LoVo (cell line): ENCODE measurements around the gene TMEM141.

Experiments used
- DNase-seq: peaks from one replicate; pipeline ENCODE4 v3.0.0-alpha.2; 2016; ENCODE audit warnings: low spot score

The TMEM141 gene

DNA sequence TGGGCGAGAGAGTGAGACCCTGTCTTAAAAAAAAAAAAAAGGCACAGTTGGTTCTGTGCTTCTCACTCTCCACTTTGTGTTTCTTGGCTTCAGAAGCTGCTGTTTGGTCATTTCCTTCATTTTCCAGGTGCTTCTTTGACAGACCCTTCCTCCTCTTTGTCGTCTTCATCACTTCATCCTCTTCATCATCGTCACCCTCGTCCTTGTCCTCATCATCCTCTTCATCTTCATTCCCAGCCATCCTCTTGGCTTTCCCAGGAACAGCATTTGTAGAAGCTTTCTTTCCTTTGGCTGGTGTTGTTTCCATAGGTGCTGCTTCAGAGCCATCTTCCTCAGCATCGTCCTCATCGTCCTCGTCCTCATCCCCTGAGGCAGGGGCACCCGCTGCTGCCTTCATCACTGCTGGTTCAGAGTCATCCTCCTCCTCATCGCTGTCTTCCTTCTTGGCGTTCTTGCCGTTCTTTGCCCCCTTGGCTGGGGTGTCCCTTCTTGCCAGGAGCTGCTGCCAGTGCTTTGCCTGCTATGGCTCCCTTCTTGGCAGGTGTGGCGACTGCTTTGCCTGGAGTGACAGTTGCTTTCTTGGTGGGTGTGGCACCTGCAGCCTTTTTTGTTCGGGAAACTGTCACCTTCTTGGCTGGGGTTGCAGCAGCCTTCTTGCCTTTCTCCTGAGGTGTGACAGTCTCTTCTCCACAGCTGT lies 23.7 kb downstream of the TMEM141 start:
- no peak for DNase-seq

DNA sequence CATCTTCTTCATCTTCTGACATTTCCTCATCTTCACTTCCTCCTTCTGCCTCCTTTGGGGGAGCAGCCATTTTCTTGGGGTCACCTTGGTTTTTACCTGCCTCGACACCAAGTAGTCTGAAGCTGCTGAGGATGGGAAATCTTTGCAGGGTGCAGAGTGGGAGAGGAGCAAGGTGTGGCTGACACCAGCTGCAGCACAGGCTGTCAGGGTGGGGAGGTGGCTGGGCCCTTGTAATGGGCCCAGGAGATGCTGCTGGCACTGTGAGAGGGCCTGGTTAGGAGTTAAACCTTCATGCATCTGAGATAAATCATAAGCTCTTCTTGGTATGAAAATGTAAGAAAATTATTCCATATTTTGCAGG lies 24.3 kb downstream of the TMEM141 start:
- DNase-seq, result no peak

DNA sequence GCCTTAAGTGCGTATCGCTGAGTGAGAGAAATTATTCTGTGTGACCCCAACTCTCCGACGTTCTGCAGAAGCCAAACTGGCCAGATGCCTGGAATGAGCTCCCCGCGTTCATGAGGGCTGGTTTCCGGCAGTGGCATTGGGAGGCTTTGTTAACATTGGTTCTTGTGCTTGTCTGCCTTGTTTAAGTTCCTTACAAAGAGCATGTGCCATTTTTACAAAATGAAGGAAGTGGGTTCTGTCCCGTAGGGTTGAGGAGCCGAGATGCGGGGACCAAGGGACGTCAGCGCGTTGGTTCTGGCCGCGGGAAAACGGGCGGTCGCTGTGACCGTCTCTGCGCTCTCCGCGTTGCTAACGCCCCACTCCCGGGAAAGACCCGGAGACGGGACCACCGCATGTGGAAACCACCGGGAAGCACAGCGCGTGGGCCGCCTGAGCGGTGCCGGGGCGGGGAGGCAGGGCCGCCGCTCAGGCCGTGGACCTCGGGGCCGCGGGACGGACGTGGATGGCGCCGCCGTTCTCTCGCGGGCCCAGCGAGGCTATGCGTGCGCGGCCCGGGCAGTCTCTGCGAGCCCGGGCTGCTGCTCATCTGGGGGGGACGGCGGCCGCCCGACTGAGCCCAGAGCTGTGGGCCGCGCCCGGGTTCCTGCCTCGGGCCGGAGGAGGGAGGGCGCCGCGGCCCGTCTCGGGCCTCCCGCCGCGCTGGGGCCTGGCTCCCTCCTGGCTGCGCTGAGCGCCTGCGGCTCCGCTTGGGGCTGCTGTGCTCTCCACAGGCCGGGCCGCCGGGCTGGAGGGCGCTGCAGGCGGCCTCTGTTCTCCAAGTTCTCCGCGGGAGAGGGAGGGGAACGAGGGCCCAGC lies 30.1 kb downstream of the TMEM141 start:
- DNase-seq, result no peak

DNA sequence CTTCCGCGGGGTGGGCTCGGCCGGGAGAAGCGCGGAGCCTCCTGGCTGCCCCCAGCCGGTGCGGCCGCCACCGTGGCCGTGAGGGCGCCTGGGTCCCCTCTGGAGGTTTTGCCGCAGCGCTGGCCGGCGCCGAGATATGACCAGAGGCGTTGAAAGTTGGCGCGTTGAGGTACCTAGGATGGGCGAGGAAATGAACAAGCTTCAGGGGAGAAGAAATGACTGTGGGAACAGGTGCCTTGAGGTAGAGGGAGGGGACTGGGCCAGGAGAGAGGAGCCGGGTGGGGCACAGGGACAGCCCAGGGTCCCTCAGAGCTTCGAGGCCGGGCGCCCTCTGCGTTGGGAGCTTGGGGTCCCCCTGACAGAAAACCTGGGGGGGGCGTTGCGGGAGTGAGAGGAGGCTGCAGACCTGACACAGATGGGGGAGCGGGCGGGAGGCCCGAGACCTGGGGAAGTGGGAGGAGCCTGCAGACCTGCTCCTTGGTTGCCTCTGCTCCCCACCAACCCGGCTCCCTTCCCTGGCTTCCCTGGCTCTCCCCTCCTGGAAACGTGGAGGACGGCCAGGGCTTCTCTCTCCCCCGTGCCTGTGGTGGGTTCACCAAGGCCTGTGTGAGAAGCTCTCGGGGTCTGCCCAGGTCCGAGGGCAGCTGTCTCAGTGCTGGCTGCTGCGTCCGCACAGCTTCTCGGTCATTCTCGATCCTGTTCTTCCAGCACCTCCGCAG lies 30.8 kb downstream of the TMEM141 start:
- no peak for DNase-seq

DNA sequence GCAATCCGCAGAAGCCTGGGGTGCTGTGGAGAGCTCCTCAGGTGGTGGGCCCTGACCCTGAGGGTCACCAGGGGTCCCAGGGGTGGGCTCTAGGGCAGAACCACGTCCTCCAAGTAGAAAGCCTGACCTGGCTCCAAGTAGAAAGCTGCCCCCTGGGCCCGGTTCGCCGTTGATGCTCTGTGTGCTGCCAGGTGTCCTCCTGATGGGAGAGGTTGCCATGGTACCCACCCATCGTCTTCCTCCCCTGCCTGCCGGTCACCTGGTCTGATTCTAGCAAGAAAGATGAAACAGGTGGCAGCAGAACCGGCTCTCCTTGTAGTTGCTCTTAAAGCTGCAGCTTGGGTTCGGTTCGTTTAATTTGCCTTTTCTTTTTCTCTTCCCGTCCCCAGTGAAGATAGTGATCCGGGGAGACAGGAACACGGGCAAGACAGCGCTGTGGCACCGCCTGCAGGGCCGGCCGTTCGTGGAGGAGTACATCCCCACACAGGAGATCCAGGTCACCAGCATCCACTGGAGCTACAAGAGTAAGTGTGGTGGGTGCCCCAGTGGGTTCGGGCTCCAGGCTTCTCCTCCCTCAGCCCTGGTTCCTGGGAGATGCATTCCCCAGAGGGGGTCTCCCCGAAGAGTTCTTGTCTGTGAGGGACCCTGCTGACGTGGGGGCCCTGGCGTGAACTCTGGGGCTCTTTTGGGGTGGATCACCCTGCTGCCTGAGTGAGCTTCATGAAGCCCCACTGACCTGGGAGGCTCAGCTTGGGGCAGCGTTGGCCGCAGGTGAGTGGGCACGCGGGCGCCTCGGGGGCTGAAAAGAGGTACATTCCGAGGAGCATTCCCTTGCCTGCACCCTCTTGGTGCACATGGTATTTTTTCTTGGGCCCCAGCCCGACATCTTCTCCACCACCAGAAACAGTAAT lies 32.2 kb downstream of the TMEM141 start:
- no peak for DNase-seq

DNA sequence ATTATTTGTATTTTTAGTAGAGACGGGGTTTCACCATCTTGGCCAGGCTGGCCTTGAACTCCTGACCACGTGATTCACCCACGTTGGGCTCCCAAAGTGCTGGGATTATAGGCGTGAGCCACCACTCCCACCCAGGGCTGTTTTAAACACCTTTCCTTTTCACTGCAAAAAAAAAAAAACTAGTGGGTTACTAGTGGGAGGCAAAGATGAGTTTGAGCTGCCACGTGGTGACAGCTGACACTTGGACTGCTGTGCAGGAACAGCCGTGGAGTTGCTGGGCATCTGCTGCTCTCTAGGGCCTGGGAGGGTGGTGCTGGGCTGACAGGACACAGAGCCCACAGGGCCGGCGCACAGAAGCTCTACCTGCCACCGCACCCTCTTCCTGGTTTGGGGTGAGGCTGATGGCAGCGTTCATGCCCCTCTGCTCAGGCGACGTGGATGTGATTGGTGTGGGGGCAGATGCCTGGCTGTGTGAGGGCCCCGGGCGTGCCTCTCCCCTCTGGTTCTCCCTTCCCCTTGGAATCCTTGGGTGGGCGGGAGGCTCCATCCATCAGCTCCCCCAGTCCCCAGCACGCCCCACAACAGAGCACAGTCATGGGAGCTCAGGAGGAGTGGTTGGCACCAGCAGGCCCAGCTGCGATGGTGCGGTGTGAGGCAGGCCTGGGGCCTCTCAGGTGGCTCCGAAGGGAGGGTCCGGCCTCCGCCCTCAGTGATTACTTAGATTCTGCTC lies 33.5 kb downstream of the TMEM141 start:
- DNase-seq, result no peak

DNA sequence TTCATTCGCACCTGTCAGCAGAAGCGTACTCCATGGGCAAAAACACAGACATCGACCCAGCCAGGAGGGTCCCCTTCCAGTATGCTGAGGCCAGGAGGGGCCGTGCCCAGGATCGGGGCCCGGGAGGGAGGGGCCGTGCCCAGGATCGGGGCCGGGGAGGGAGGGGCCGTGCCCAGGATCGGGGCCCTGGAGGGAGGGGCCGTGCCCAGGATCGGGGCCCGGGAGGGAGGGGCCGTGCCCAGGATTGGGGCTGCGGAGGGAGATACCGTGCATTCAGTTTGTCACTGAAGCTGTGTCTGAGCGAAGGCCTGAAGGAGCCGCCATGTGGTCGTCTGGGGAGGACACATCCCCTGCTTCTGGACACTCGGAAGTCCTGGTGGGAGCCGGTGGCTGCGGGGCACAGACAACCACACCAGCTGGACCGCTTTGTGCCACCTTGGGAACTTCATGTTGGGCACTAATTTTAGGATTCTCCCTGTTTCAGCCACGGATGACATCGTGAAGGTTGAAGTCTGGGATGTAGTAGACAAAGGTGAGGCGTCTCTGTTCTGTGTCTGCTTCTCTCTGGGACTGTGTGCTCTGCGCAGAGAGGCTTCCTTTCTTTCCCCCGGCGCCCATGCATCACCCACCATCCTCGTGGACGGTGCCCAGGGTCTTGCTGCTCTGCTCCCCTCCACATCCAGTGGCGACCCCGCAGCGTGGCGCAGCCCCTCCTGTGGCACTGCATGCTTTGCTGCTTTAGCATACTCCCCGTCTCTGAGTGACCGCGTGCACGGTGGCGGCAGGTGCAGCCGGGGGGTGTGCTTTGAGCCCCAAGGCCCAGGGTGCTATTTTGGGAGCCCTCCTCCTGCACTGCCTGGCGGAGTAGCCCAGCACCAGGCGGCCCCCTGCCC lies 34.4 kb downstream of the TMEM141 start:
- DNase-seq, result no peak

DNA sequence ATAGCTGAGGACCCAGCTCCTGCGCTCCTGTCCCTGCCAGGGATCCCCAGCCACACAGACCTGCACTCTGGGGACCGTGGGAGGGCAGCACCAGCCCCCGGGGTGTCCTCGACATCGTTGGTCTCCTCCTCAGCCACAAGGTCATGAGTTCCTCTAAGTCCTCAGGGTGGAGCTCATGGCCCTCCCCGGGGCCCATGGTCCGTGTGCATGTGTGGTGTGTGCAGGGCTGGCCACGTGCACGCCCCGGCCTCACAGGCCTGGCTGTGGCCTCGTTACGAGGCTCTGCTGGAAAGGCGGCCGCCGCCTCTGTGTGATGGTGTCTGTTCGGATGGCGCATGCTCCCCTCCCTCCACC lies 35.0 kb downstream of the TMEM141 start:
- no peak for DNase-seq

DNA sequence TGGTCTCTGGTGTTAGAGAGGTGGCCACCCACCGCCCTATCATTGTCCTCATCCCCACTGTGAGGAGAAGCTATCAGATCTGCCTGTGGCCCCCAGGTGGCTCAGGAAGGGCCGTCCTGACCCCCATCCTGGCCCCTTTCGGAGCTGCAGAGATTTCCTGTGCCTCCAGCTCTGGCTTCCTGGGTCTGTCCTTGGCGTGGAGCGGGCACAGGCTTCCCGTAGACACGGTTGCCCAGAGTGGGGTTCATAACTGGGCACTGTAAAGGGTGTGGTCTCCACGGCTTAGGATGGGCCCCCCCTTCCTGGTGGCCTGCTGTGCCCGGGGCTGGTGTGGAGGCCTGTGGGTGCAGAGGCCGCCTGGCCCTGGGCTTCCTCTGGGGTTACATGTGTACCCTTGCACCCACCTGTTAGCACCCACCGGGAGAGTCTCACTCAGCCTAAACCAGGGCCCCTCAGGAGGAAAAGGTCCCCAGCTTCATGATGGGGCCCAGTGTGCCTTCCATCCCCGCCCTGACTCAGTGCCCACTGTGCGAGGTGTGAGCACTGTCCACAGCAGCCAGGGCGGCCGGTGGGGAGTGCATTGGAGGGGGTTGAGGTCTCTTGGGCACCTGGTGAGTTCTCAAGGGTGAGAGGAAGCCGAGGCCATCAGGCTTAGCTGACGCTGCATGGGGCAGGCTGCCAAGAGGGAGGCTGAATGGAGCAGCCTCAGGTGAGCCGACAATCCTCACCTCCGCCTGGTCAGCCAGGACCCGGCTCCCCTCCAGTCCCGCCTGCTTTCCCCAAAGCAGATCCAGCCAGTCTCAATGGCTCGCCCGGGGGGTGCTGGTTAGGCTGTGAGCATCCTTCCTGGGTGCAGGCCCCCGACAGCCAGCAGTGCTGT lies 35.8 kb downstream of the TMEM141 start:
- DNase-seq, result no peak

DNA sequence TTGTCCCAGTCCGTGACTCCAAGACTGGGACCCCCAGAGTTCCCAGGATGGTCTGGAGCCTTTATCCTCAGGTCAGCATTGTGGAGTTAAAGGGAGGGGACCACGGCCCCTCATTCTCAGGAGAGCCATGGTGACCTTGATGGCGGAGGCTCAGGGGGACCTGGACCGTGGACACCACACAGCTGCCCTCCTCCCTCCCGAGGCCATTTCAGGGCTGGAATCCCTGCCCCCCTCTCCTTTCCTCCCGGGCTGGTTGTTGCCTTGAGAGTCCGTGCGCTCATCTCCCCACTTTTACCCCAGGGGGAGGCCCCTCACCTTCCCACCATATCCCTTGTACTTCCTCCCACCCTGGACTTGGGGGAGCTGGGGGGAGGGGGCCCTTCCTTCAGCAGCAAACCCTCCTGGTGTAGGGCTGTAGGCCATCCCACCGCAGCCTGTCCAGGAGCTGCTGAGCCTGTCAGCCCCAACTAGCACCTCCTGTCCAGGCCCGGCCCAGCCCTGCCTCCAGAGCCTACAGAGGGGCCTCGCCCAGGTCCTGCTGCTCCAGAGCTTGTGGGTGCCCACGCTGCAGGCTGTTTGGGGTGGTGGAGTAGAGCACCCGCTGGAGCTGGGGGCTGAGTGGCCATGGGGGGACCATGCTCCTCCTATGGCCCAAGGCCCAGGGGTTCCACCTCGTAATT lies 36.8 kb downstream of the TMEM141 start:
- no peak for DNase-seq

DNA sequence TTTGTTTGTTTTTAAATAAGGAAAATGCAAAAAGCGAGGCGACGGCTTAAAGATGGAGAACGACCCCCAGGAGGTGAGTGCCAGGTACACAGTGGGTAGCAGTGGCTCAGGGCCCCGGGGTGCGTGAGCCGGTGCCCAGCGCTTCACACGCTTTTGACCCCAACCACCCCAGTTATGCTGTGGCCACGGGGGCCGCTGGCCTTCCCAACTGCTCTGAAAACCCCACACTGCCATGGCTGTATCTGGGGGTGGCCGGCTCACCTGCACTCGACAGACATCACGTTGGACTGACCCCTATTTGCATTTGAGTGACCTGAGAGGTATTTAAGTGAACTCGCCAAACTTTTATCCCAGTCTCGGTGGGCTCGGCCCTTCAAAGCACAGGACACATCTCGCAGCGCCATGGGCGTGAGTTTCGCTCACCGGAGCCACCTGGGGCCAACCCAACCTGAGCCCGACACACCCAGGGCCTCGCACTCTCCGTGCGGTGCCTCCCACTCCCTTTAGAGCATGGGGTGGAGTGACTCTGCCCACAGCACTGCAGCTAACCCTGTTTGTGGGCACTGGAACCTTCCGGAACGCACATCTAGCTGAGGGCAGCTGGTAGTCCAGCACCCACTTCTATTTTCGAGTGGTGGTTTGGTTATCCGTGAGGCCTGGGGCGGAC lies 37.5 kb downstream of the TMEM141 start:
- DNase-seq, result no peak

DNA sequence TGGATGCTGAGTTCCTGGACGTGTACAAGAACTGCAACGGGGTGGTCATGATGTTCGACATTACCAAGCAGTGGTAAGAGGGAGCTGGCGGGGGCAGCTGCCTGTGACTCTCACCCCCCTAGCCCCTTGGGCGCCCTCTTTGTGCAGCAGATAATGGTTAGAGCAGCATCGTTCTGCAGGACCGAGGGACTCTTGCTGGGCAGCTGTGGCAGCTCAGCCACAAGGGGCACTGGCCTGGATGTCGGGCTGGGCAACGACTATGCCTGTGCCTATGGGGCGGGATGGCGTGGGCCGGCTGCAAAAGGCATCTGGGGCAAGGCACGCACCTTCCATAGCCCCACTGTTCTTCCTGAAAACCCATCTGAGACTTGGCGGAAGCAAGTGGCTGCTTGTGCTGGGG lies 38.3 kb downstream of the TMEM141 start:
- no peak for DNase-seq

DNA sequence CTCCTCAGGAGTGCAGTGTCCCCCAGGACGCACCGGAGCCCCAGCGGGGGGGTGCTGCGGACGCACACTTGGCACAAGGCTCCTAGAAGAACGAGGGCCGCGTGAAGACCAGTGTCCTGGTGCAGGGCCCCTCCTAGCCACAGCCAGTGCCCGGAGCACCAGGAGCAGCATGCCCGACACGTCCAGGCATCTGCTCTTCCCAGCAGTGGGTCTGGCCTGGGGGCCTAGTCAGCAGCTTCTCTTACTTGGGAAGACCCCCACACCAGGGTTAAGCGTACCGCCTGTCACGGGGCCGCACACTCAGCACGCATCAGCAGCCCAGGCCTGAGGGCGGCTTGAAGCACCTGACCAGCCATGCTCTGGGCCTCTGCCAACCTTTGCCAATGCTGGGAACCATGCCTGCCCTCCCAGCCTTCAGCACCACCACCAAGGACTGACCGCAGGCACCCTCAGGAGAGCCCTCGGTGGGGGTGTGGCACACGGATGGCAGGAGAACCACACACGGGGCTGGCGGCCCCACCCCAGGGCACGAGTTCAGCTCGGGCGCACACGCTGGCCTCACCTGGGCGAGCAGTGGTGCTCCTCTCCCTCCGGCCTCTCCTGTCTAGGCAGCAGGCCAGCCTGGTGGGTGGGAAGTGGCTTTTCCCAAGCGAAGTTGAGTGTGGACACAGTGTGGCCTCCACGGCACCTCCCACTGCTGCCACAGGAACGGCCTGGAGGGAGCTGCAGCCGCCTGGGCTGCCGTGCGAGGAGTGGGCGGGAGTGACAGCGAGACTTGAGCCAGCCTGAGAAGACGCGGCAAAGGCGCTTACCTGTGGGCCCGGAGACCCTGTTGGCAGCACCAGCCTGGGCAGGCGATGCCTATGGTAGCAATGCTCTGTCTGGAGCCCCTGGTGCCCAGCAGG lies 39.1 kb downstream of the TMEM141 start:
- no peak for DNase-seq

DNA sequence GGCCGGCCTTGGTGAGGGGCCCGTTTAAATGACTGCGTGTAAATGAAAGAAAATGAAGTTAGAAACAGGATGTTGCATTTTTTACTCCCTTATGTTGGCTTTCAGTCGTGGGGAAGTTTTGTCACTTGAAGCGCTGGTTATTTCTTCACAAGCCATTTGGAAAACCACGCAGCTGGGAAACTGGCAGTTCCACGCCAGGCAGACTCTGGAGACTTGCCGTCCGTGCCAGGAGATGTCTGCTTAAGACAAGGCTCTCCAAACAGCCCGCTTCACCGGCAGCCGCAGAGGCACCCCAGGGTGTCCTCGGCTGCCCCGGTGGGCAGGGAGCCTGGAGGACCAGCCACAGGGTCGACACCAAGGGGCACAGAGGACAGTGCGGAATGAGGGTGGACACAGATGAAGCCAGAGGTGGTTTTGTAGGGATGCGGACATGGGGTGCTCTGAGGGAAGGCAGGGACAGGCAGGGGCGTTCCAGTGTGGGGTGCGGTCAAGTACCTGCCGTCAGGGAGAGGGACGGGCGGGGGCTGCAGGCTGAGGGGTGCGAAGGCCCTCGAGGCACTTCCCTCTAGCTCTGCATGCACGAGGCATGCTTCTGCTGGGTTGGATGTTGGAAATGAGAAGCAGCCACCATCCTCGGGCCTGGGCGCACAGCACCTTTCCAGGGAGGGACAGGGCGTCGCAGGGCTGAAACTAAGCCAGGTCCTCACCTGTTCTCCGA lies 40.0 kb downstream of the TMEM141 start:
- DNase-seq, result no peak

DNA sequence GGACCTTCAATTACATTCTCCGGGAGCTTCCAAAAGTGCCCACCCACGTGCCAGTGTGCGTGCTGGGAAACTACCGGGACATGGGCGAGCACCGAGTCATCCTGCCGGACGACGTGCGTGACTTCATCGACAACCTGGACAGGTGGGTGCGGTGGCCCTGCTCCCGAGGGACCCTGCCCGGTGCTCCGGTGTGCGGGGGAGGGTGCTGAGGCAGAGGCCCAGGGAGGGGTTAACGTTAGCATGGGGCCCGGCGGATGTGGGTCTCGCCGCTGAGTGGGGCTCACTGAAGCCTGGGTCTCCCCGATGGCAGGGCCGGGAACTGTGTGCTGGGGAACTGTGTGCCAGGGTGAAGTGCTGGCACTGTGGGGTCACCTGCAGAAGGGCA lies 40.6 kb downstream of the TMEM141 start:
- DNase-seq, result no peak

DNA sequence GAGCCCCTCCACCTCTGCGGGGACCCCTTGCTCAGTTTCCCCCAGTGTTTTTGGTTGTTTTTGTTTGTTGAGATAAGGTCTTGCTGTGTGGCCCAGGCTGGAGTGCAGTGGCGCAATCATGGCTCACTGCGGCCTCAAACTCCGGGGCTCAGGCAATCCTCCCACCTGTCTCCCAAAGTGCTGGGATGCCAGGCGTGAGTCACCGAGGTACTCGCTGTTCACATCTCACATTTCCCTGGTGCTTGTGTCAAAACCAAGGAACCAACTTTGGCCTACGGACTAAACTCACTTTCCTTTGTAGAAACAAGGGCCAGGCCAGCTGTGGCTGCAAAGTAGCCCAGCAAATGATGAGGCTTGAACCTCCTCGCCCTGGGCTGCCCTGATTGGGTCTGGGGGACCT lies 41.4 kb downstream of the TMEM141 start:
- DNase-seq, result no peak
